Stimulated activated CD8-positive, alpha-beta memory T cell treated with anti-CD3 and anti-CD28 coated beads, Interleukin-7, amount 100 ng/mL, for 48 hours (primary cell): ENCODE data around the gene INO80.
"Not testable (repeated sequence)": the region's sequence is repeated elsewhere in the genome, so short reads cannot be mapped to it uniquely, and the experiment has no call there.

Experiments used
- DNase-seq, 2 donors: peaks; one replicate each; pipeline ENCODE4 v3.0.0-alpha.2; 2020; ENCODE audit warnings: low read depth in 1 of 2; ENCODE audit errors: extremely low read depth in 1 of 2

INO80 gene

GRCh38 chr15:40968290-40969085 lies 147.6 kb downstream of the INO80 start:
- DNase-seq, result no peak

- no peak for DNase-seq
These were observed 151.4 kb downstream of the INO80 start for GRCh38 chr15:40964634-40965033.

- DNase-seq, result no peak
These were observed 152.1 kb downstream of the INO80 start for GRCh38 chr15:40964006-40964405.

- DNase-seq, result no peak
These were observed 152.9 kb downstream of the INO80 start for GRCh38 chr15:40963201-40963600.

- not testable (repeated sequence) for DNase-seq
These were observed 153.8 kb downstream of the INO80 start for GRCh38 chr15:40962317-40962716.

GRCh38 chr15:40961740-40962139 lies 154.3 kb downstream of the INO80 start:
- not testable (repeated sequence) for DNase-seq

GRCh38 chr15:40960925-40961324 lies 155.2 kb downstream of the INO80 start:
- DNase-seq, result no peak

- DNase-seq, result no peak
These were observed 155.8 kb downstream of the INO80 start for GRCh38 chr15:40960151-40960885.

GRCh38 chr15:40959331-40960141 lies 156.5 kb downstream of the INO80 start:
- DNase-seq, result no peak

GRCh38 chr15:40958723-40959122 lies 157.4 kb downstream of the INO80 start:
- DNase-seq, result no peak

GRCh38 chr15:40958146-40958545 lies 157.9 kb downstream of the INO80 start:
- no peak for DNase-seq

GRCh38 chr15:40957581-40958051 lies 158.5 kb downstream of the INO80 start:
- DNase-seq, result no peak

GRCh38 chr15:40957041-40957555 lies 159.0 kb downstream of the INO80 start:
- no peak for DNase-seq

GRCh38 chr15:40956541-40956982 lies 159.5 kb downstream of the INO80 start:
- DNase-seq, result no peak

- DNase-seq, result no peak
These were observed 160.0 kb downstream of the INO80 start for GRCh38 chr15:40955930-40956540.

GRCh38 chr15:40955141-40955903 lies 160.8 kb downstream of the INO80 start:
- DNase-seq, result no peak

- DNase-seq, result not testable (repeated sequence)
These were observed 161.8 kb downstream of the INO80 start for GRCh38 chr15:40954158-40954848.

GRCh38 chr15:40953713-40954074 lies 162.4 kb downstream of the INO80 start:
- no peak for DNase-seq
